ENCODE measurements around the gene KRAS.
A peak's percentile ranks its signal among the peaks of the same experiment; 100 is the strongest.

The KRAS gene

GRCh38 chr12:25194722-25195055 lies 56.0 kb downstream of the KRAS start:
- H3K4me1 Mint-ChIP-seq (ENCODE audit: low read depth): peaks cover 33% of the 10 kb centered on the region
- H3K27ac Mint-ChIP-seq: peak overlapping the region; percentile 98
- H3K9me3 Mint-ChIP-seq: no peaks in the 10 kb centered on the region
- H3K36me3 Mint-ChIP-seq (ENCODE audit: low read depth): peaks cover 17% of the 10 kb centered on the region
- H3K27me3 Mint-ChIP-seq: no peaks in the 10 kb centered on the region
- H3K4me3 Mint-ChIP-seq: peak overlapping the region; percentile 94
- no peak for DNase-seq

- Mint-ChIP-seq H3K4me3 (peak overlapping the region; percentile 94), H3K27ac (peak overlapping the region; percentile 98), H3K9me3 (no peaks in the 10 kb centered on the region), H3K36me3 (ENCODE audit: low read depth) (peaks cover 16% of the 10 kb centered on the region), H3K4me1 (ENCODE audit: low read depth) (peaks cover 33% of the 10 kb centered on the region), H3K27me3 (no peaks in the 10 kb centered on the region)
- DNase-seq: no peak
These were observed 56.5 kb downstream of the KRAS start for GRCh38 chr12:25194214-25194613.

- H3K27me3 Mint-ChIP-seq: no peaks in the 10 kb centered on the region
- peaks cover 10% of the 10 kb centered on the region for H3K36me3 Mint-ChIP-seq (ENCODE audit: low read depth)
- no peaks in the 10 kb centered on the region for H3K9me3 Mint-ChIP-seq
- H3K4me1 Mint-ChIP-seq (ENCODE audit: low read depth): peaks cover 36% of the 10 kb centered on the region
- no peak overlapping the region for H3K27ac Mint-ChIP-seq
- no peak overlapping the region for H3K4me3 Mint-ChIP-seq
- DNase-seq: no peak
These were observed 59.9 kb downstream of the KRAS start for GRCh38 chr12:25190793-25191192.

- H3K27me3 Mint-ChIP-seq: no peaks in the 10 kb centered on the region
- no peak overlapping the region for H3K4me3 Mint-ChIP-seq
- H3K9me3 Mint-ChIP-seq: no peaks in the 10 kb centered on the region
- no peaks in the 10 kb centered on the region for H3K36me3 Mint-ChIP-seq (ENCODE audit: low read depth)
- no peak overlapping the region for H3K27ac Mint-ChIP-seq
- H3K4me1 Mint-ChIP-seq (ENCODE audit: low read depth): peaks cover 27% of the 10 kb centered on the region
- no peak for DNase-seq
These were observed 61.1 kb downstream of the KRAS start for GRCh38 chr12:25189656-25190055.

GRCh38 chr12:25187781-25188180 lies 62.9 kb downstream of the KRAS start:
- Mint-ChIP-seq H3K27ac (no peak overlapping the region), H3K9me3 (no peaks in the 10 kb centered on the region), H3K4me3 (no peak overlapping the region), H3K36me3 (ENCODE audit: low read depth) (no peaks in the 10 kb centered on the region), H3K4me1 (ENCODE audit: low read depth) (peaks cover 30% of the 10 kb centered on the region), H3K27me3 (no peaks in the 10 kb centered on the region)
- DNase-seq: no peak

- H3K4me1 Mint-ChIP-seq (ENCODE audit: low read depth): peaks cover 30% of the 10 kb centered on the region
- H3K27ac Mint-ChIP-seq: peak overlapping the region; percentile 89
- H3K36me3 Mint-ChIP-seq (ENCODE audit: low read depth): no peaks in the 10 kb centered on the region
- no peaks in the 10 kb centered on the region for H3K27me3 Mint-ChIP-seq
- no peak for DNase-seq
- no peaks in the 10 kb centered on the region for H3K9me3 Mint-ChIP-seq
- H3K4me3 Mint-ChIP-seq: peak overlapping the region; percentile 72
These were observed 63.8 kb downstream of the KRAS start for GRCh38 chr12:25186788-25187402.

- H3K27ac Mint-ChIP-seq: peak overlapping the region; percentile 89
- no peaks in the 10 kb centered on the region for H3K27me3 Mint-ChIP-seq
- H3K4me1 Mint-ChIP-seq (ENCODE audit: low read depth): peaks cover 30% of the 10 kb centered on the region
- H3K36me3 Mint-ChIP-seq (ENCODE audit: low read depth): no peaks in the 10 kb centered on the region
- H3K4me3 Mint-ChIP-seq: peak overlapping the region; percentile 72
- no peak for DNase-seq
- no peaks in the 10 kb centered on the region for H3K9me3 Mint-ChIP-seq
These were observed 64.5 kb downstream of the KRAS start for GRCh38 chr12:25186038-25186787.

- Mint-ChIP-seq H3K27ac (peak overlapping the region; percentile 5), H3K27me3 (no peaks in the 10 kb centered on the region), H3K4me3 (no peak overlapping the region), H3K36me3 (ENCODE audit: low read depth) (no peaks in the 10 kb centered on the region), H3K4me1 (ENCODE audit: low read depth) (peaks cover 30% of the 10 kb centered on the region), H3K9me3 (peaks cover 7% of the 10 kb centered on the region)
- DNase-seq: no peak
These were observed 66.6 kb downstream of the KRAS start for GRCh38 chr12:25184132-25184531.

GRCh38 chr12:25182765-25183164 lies 68.0 kb downstream of the KRAS start:
- H3K36me3 Mint-ChIP-seq (ENCODE audit: low read depth): no peaks in the 10 kb centered on the region
- H3K9me3 Mint-ChIP-seq: peaks cover 7% of the 10 kb centered on the region
- H3K4me1 Mint-ChIP-seq (ENCODE audit: low read depth): peaks cover 28% of the 10 kb centered on the region
- DNase-seq: no peak
- H3K27ac Mint-ChIP-seq: no peak overlapping the region
- no peaks in the 10 kb centered on the region for H3K27me3 Mint-ChIP-seq
- no peak overlapping the region for H3K4me3 Mint-ChIP-seq

GRCh38 chr12:25162866-25163265 lies 87.9 kb downstream of the KRAS start:
- Mint-ChIP-seq H3K27me3 (no peaks in the 10 kb centered on the region), H3K4me3 (no peak overlapping the region), H3K4me1 (ENCODE audit: low read depth) (no peaks in the 10 kb centered on the region)

GRCh38 chr12:25156061-25156460 lies 94.7 kb downstream of the KRAS start:
- no peak for DNase-seq
- H3K9me3 Mint-ChIP-seq: no peaks in the 10 kb centered on the region
- no peaks in the 10 kb centered on the region for H3K36me3 Mint-ChIP-seq (ENCODE audit: low read depth)
- H3K4me1 Mint-ChIP-seq (ENCODE audit: low read depth): peaks cover 6% of the 10 kb centered on the region
- no peaks in the 10 kb centered on the region for H3K27me3 Mint-ChIP-seq
- H3K27ac Mint-ChIP-seq: no peak overlapping the region
- no peak overlapping the region for H3K4me3 Mint-ChIP-seq

More at GRCh38 chr12:25162866-25163265, 87.9 kb downstream of the KRAS start:
- no peaks in the 10 kb centered on the region for H3K9me3 Mint-ChIP-seq
- DNase-seq: no peak
- H3K36me3 Mint-ChIP-seq (ENCODE audit: low read depth): no peaks in the 10 kb centered on the region
- H3K27ac Mint-ChIP-seq: no peak overlapping the region

- H3K27me3 Mint-ChIP-seq: no peaks in the 10 kb centered on the region
- H3K4me3 Mint-ChIP-seq: peak overlapping the region; percentile 16
- no peaks in the 10 kb centered on the region for H3K9me3 Mint-ChIP-seq
- DNase-seq: no peak
- no peaks in the 10 kb centered on the region for H3K36me3 Mint-ChIP-seq (ENCODE audit: low read depth)
- H3K27ac Mint-ChIP-seq: no peak overlapping the region
- peaks cover 6% of the 10 kb centered on the region for H3K4me1 Mint-ChIP-seq (ENCODE audit: low read depth)
These were observed 95.6 kb downstream of the KRAS start for GRCh38 chr12:25155022-25155576.

Measured in activated T-cell treated with anti-CD3 and anti-CD28 coated beads, Interleukin-2, amount 50 U/mL, for 24 hours (primary cell).